Kidney (tissue), 14 donors: Measurements from ENCODE around the gene CNFN. TPM values are rescaled to one million over a fixed set of nuclear protein-coding genes. Genes with fewer than 3 reads are reported as not detected.

Experiments used
- DNase-seq, 5 donors: peaks; one replicate each; pipeline ENCODE4 v3.0.0-alpha.2; 2013 to 2020
- FAIRE-seq: peaks from 2 replicates; lab custom pipeline; 2012; peaks lifted over from hg19 to GRCh38; lab: Jason Lieb, UNC
- H3K27ac ChIP-seq, 2 donors: one replicate each; pipeline ENCODE4 v1.7.0; 2013; ENCODE audit warnings: low read depth in 2 of 2, low read length in 2 of 2, inconsistent platforms in 1 of 2
- H3K27me3 ChIP-seq: one replicate; pipeline ENCODE4 v1.7.1; 2013; ENCODE audit warnings: low read length, inconsistent platforms; ENCODE audit not compliant: control insufficient read depth, insufficient read depth
- H3K36me3 ChIP-seq, 3 donors: one replicate each; pipeline versions ENCODE4 v1.7.0 to v1.7.1; 2013; ENCODE audit warnings: low read length in 3 of 3, control low read depth in 1 of 3, inconsistent platforms in 1 of 3; ENCODE audit not compliant: insufficient read depth in 3 of 3, control insufficient read depth in 2 of 3
- H3K4me1 ChIP-seq, 3 donors: one replicate each; pipeline versions ENCODE4 v1.7.0 to v1.7.1; 2013; ENCODE audit warnings: low read length in 3 of 3, inconsistent platforms in 1 of 3, low read depth in 1 of 3; ENCODE audit not compliant: control insufficient read depth in 2 of 3, insufficient read depth in 2 of 3
- H3K4me3 ChIP-seq, 3 donors: one replicate each; pipeline versions ENCODE4 v1.7.0 to v1.8.1; 2013; ENCODE audit warnings: low read length in 3 of 3, control low read depth in 1 of 3, inconsistent platforms in 1 of 3
- H3K9ac ChIP-seq, 3 donors: one replicate each; pipeline versions ENCODE4 v1.7.0 to v1.7.1; 2013; ENCODE audit warnings: low read length in 3 of 3, control low read depth in 1 of 3, inconsistent platforms in 1 of 3
- H3K9me3 ChIP-seq, 3 donors: one replicate each; pipeline versions ENCODE4 v1.7.0 to v1.7.1; 2013; ENCODE audit warnings: low read length in 3 of 3, control low read depth in 1 of 3, inconsistent platforms in 1 of 3; ENCODE audit not compliant: control insufficient read depth in 2 of 3, insufficient read depth in 1 of 3
- intact Hi-C: fragments of 100-400 bp; cut with DNase I; formaldehyde crosslinking; loops from one replicate; pipeline ENCODE4 v1.11.1; 2022
- polyA plus RNA-seq: library from polyadenylated mRNA; stranded (reverse); fragments of 350-450 nt; fragmentation: Illumina TruSeq; extraction: RNeasy Lipid Tissue Mini Kit (QIAGEN cat#74804); gene quantifications from one replicate; pipeline ENCODE4 v1.2.3, GENCODE V29; 2014; ENCODE audit warnings: low read depth, low replicate concordance; ENCODE audit not compliant: insufficient read depth
- total RNA-seq: library from RNA; stranded (reverse); fragmentation: NEBNext Ultra II Directional; extraction: Animal tissue kit (Norgen Biotek cat#: 25700); gene quantifications from one replicate; pipeline ENCODE4 v1.2.1, GENCODE V29; 2021
- TF ChIP-seq, protein P1 (sequence below): IDR thresholded peaks from 3 replicates; pipeline ENCODE4 v1.5.1; 2012; ENCODE audit warnings: mild to moderate bottlenecking, moderate library complexity, borderline replicate concordance; ENCODE audit not compliant: insufficient read depth; ENCODE audit errors: extremely low read depth
- donor health status: control.
- donor health status: control.
- donor health status: control.
- donor health status: control.
- donor health status: control.
- donor health status: DM: yes; HTN: yes; CAD: no.
- donor health status: Normal renal cell carcinoma (clear cell type).

CNFN gene
- total and polyA plus RNA-seq, 2 donors from 2014 or later, result 2.2 to 4.9 TPM

GRCh38 chr19:42378225-42379215 lies 11.6 kb downstream of the CNFN start:
- Histone ChIP-seq H3K4me1 (no peaks in the 10 kb centered on the region), H3K4me3 (no peak overlapping the region), H3K27ac (no peak overlapping the region), H3K36me3 (no peaks in the 10 kb centered on the region), H3K9ac (no peak overlapping the region), H3K9me3 (no peaks in the 10 kb centered on the region), H3K27me3 (no peaks in the 10 kb centered on the region)
- TF ChIP-seq, protein P1, sequence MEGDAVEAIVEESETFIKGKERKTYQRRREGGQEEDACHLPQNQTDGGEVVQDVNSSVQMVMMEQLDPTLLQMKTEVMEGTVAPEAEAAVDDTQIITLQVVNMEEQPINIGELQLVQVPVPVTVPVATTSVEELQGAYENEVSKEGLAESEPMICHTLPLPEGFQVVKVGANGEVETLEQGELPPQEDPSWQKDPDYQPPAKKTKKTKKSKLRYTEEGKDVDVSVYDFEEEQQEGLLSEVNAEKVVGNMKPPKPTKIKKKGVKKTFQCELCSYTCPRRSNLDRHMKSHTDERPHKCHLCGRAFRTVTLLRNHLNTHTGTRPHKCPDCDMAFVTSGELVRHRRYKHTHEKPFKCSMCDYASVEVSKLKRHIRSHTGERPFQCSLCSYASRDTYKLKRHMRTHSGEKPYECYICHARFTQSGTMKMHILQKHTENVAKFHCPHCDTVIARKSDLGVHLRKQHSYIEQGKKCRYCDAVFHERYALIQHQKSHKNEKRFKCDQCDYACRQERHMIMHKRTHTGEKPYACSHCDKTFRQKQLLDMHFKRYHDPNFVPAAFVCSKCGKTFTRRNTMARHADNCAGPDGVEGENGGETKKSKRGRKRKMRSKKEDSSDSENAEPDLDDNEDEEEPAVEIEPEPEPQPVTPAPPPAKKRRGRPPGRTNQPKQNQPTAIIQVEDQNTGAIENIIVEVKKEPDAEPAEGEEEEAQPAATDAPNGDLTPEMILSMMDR, result no peak
- intact Hi-C loops, result no loop called here
- DNase-seq, result peak in 1 of 5 donors; percentile 20
- FAIRE-seq, result no peak

- FAIRE-seq, result no peak
- intact Hi-C loops, result no loop called here
- no peaks in the 10 kb centered on the region for H3K27me3 ChIP-seq
These were observed 13.9 kb downstream of the CNFN start for GRCh38 chr19:42376177-42376555.

GRCh38 chr19:42375415-42376176 lies 14.5 kb downstream of the CNFN start:
- Histone ChIP-seq H3K4me3 (no peak overlapping the region), H3K27ac (no peak overlapping the region), H3K9me3 (no peaks in the 10 kb centered on the region), H3K36me3 (no peaks in the 10 kb centered on the region), H3K4me1 (no peaks in the 10 kb centered on the region), H3K9ac (no peak overlapping the region), H3K27me3 (no peaks in the 10 kb centered on the region)
- intact Hi-C loops, result no loop called here
- TF ChIP-seq, protein P1, result no peak
- FAIRE-seq, result no peak
- no peak for DNase-seq

More at GRCh38 chr19:42376177-42376555, 13.9 kb downstream of the CNFN start:
- Histone ChIP-seq H3K36me3 (no peaks in the 10 kb centered on the region), H3K27ac (no peak overlapping the region), H3K4me3 (no peak overlapping the region), H3K9ac (no peak overlapping the region), H3K9me3 (no peaks in the 10 kb centered on the region), H3K4me1 (no peaks in the 10 kb centered on the region)
- no peak for DNase-seq
- TF ChIP-seq, protein P1, result no peak
